Suppressor macrophage treated with lipopolysaccharide for 1 hour (primary cell): Measurements from ENCODE around the gene MMP11.
A peak's percentile ranks its signal among the peaks of the same experiment; 100 is the strongest.

Source experiments
- DNase-seq, 3 donors: peaks; one replicate each; pipeline ENCODE4 v3.0.0-alpha.2; 2020 to 2022

Gene MMP11

GRCh38 chr22:23782252-23782651 is 9.6 kb downstream of the MMP11 start:
- DNase-seq, result no peak

- no peak for DNase-seq
These were observed 10.1 kb downstream of the MMP11 start for GRCh38 chr22:23782703-23783102.

DNA sequence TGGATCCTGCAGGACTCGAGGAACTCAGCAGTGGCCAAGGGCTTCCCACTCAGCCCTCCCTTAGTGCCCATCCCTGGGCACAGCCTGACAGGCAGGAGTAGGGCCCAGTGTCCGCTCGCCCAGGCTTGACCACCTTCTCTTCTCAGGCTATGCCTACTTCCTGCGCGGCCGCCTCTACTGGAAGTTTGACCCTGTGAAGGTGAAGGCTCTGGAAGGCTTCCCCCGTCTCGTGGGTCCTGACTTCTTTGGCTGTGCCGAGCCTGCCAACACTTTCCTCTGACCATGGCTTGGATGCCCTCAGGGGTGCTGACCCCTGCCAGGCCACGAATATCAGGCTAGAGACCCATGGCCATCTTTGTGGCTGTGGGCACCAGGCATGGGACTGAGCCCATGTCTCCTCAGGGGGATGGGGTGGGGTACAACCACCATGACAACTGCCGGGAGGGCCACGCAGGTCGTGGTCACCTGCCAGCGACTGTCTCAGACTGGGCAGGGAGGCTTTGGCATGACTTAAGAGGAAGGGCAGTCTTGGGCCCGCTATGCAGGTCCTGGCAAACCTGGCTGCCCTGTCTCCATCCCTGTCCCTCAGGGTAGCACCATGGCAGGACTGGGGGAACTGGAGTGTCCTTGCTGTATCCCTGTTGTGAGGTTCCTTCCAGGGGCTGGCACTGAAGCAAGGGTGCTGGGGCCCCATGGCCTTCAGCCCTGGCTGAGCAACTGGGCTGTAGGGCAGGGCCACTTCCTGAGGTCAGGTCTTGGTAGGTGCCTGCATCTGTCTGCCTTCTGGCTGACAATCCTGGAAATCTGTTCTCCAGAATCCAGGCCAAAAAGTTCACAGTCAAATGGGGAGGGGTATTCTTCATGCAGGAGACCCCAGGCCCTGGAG is 10.9 kb downstream of the MMP11 start:
- DNase-seq, result no peak

GRCh38 chr22:23784215-23784732 is 11.6 kb downstream of the MMP11 start:
- no peak for DNase-seq

DNA sequence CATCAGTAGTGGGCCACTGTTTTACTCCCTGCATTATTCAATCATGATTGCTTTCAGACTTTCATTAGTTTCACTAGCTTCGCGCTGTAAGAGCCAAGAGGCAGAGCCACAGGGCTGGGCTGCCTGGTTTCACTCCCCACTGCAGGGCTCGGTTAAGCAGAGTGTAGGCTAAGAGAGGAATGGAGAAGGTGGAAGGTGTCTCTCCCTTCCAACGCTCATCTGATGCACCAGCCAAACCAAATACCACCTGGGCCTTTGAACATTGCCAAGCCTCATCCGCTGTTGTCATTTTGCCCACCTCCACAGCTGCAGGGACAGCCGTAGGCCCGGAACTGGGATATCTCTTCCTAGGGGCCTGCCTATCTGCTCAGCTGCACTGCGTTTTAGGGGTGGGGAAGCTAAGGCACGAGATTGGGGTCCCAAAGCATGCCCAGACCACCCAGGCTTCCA is 13.6 kb downstream of the MMP11 start:
- DNase-seq, result no peak

DNA sequence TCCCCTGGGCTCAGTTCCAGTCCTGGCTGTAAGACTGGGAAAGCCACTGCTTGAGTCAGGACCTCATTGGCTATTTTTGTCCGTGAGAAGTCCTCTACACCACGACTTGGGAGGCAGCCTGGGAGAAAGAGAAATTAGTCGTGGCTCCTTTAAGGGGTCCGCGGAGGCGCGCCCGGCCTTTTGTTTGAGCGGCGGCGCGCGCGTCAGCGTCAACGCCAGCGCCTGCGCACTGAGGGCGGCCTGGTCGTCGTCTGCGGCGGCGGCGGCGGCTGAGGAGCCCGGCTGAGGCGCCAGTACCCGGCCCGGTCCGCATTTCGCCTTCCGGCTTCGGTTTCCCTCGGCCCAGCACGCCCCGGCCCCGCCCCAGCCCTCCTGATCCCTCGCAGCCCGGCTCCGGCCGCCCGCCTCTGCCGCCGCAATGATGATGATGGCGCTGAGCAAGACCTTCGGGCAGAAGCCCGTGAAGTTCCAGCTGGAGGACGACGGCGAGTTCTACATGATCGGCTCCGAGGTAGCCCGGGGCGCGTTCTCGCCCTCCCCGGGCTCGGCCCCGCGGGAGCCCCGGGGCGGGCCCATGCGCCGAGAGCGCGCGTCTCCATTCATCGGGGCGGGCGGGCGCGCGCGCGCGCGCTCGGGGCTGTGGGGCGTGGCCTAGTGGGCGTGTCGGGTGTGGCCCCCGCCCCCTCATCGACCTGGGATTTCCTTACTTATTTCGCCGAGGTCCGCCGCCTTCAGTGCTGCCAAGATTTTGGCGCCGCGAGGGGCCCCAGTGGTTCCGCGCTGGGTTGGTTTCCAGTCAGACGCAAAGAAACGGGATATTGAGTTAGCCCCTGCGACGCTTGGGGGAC is 14.3 kb downstream of the MMP11 start, which contains the start of gene SMARCB1:
Gene SMARCB1, plus strand, starts transcription at position 215 of the 848 bp plus-strand sequence. Its CDS starts 204 bp downstream, at position 419.
- peak; percentile 94 to 99 (median 97) for DNase-seq

- no peak for DNase-seq
These were observed 14.9 kb downstream of the MMP11 start for GRCh38 chr22:23787600-23787896.

DNA sequence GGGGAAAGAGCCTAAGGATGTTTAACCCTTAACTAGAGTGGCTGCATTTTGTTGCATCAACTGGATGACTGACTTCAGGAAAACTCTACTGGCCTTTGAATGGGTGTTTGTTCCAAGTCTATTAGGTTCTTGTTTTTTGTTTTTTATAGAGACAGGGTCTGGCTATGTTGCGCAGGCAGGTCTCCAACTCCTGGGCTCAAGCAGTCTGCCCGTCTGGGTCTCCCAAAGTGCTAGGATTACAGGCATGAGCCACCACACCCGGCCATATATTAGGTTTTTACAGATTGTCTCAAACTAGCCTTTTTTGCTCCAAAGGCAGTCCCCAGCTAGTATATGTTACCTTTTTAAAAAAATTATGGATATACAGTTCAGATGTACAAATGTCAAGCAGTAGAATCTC is 15.3 kb downstream of the MMP11 start:
- DNase-seq, result no peak

DNA sequence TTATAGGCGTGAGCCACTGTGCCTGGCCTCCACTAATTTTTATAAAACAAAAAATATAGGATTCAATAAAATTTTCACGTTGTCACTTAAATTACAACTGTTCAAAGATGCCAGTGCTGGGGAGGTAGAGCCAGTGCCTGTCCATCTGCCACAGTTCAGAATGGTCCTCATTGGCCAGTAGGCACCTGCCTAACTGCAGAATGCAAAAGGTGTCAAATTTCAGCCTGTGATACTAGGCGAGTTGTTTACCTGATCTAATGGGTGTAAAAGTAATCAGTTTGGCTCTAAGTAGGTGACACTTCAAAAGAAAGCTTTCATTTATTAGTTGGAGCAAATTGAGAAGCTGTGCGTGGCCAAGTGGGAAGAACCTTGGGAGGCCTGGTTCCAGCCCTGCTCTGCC is 16.5 kb downstream of the MMP11 start:
- no peak for DNase-seq

DNA sequence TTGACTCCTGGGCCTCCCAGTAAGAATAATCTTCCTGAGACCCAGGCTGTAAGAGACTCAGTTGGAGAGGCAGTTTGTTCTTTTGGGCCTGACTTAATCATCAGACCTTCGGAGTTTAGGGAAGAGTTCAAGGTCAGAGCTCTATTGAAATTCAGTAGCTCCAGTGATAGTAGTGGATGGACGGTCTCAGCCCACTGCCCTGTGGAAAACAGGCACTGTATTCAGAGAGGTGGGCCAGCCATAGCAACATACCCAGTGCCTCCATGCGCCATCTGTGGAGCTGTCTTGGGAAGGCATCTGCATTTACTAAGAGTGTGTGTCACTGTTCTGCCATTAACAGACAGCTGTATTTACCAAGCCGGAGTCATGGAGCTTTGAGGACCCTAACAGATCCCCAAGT is 17.0 kb downstream of the MMP11 start:
- no peak for DNase-seq

DNA sequence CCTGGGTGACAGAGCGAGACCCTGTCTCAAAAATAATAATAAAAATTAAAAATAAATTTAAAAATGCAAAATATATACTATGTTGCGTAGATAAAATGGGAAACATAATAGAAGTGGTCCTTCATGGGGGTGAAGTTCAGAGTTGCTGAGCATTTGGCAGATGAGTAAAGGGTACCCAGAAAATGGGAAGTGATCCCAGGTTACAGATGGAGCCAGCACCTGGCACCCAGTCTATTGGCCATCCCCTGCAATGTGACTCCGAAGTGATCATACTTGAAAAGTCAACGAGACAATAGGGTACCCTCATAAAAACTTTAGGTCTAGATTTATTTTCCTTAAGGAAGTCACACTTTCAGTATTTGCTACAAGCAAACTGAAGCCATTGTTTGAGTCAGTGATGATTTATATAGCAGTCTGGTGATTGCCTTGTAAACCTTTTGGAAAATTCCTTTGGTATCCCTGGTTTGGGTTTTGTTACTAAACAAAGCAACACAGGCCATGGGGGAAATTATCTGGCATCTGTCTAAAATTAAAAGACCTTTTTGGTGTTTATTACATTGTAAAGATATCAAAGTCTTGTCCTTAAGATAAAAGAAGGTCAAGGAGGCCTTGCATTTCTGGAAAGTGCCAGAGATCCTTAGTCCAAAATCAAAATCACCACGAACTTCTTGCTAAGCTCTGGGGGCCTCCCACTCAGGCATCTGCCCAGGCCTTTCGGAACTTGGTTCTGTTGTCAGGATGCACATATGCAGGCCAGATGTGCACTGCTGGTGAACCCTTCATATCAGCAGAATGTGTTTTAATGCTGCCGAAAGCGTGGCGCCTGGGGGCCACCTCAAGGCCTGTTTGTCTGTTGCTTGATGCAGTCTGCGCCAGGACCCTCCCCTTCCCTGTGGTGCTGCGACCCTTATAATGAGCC is 18.4 kb downstream of the MMP11 start:
- DNase-seq, result no peak

GRCh38 chr22:23791738-23792645 is 19.3 kb downstream of the MMP11 start:
- DNase-seq, result no peak

- DNase-seq, result no peak
These were observed 20.7 kb downstream of the MMP11 start for GRCh38 chr22:23793326-23793725.

DNA sequence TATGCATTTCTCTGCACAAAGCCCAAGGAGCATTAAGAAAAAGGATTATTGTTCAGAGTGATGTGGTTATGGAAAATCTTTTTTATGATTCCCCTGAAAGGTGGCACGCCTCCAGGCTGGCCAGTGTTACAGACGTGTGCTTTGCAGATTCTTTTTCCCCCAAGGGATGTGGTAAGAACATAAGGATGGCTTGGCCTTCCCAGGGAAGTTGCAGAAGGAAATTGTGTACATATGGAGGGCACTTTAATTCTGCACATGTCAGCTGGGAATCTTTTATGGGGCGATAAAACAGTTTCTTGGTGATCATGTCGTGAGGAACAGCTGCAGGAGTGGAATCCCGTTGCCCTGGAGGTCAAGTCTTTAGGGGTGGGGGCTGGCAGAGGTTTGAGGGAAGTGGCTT is 23.8 kb downstream of the MMP11 start:
- no peak for DNase-seq

GRCh38 chr22:23800297-23801237 is 27.9 kb downstream of the MMP11 start:
- no peak for DNase-seq

DNA sequence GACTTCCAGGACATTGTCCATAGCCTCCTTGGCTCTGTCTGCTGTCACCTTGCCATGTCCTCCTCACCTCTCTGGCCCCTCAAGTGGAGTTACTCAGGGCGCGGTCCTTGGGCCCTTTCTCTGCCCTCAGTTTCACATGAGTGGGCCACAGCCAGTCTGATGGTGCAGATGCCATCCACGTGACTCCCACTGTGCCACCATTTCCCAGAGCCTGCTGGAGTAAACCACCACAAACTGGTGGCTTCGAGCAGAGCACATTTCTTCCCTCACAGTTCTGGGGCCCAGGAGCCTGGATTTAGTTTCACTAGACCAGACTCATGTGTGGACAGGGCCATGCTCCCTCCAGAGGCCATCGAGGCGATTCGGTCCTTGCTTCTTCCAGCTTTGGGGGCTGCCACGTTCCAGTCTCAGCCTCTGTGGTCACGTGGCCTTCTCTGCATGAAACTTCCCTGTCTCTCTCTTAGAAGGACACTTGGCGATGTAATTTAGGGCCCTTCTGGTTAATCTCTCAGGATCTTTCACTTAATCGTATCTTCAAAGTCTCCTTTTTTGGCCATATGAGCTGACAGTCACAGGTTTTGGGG is 28.7 kb downstream of the MMP11 start:
- DNase-seq, result no peak

DNA sequence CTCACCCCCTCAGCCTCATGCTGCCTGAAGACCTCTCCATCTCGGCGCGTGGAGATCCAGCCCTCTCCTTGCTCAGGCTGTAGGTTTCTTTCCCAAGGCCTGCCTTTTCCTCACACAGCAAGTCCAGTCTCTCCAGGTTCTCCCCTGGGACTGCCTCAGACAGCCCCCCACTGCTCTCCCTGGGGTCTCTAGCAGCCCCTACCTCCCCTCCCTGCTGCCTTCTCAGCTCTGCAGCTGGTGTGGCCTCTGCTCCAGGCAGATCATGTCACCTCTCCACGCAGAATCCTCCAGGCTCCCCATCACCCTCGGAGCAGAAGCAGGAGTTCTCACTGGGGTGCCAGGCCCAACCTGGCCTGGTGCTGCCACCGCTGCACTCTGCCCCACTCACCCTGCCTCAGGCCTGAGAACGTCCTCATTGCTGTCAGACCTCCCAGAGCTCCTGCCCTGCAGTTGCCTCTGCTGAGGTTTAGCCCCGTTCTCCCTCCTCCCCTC is 29.3 kb downstream of the MMP11 start:
- no peak for DNase-seq

- DNase-seq, result no peak
These were observed 30.6 kb downstream of the MMP11 start for GRCh38 chr22:23803001-23803819.

GRCh38 chr22:23804781-23805291 is 32.2 kb downstream of the MMP11 start:
- DNase-seq, result no peak
